ENCODE measurements around the gene DCDC2.

- TF ChIP-seq EZH2 (IDR thresholded peaks at IDR 0.05; ENCODE audit: low read depth) (no peak), CTCF (conservative IDR thresholded peaks at IDR 0.05) (no peak)
These were observed 117.4 kb downstream of the DCDC2 start for GRCh38 chr6:24240380-24240928.
